Vagina (tissue), 2 donors: ENCODE data around the gene MFSD2A. TPM values are rescaled to one million over a fixed set of nuclear protein-coding genes. Genes with fewer than 3 reads are reported as not detected.

Experiments used
- DNase-seq, 2 donors: peaks; one replicate each; pipeline ENCODE4 v3.0.0-alpha.2; 2017; ENCODE audit errors: extremely low spot score in 2 of 2
- H3K27ac ChIP-seq: fragments of 200-600 bp; sonication (generic); one replicate; pipeline ENCODE4 v1.5.1; 2019
- H3K27me3 ChIP-seq: fragments of 200-600 bp; sonication (generic); one replicate; pipeline ENCODE4 v1.5.1; 2019
- H3K36me3 ChIP-seq, 2 donors: fragments of 200-600 bp; sonication (generic); one replicate each; pipeline ENCODE4 v1.5.1; 2017 to 2019
- H3K4me1 ChIP-seq: fragments of 200-600 bp; sonication (generic); one replicate; pipeline ENCODE4 v1.5.1; 2019
- H3K4me3 ChIP-seq, 2 donors: fragments of 200-600 bp; sonication (generic); 1 replicate in 1 of 2; 2 replicates in 1 of 2; pipeline ENCODE4 v1.5.1; 2016 to 2019
- H3K9me3 ChIP-seq: fragments of 200-600 bp; sonication (generic); one replicate; pipeline ENCODE4 v1.5.1; 2019
- CTCF ChIP-seq, 3 experiments: fragments of 450-650 bp in 2 of 3; fragments of 200-600 bp in 1 of 3; sonication (generic) in 1 of 3; IDR thresholded peaks; one replicate each; pipeline ENCODE4 v1.5.1; 2017 to 2019; ENCODE audit warnings: antibody characterized with exemption in 3 of 3, mild to moderate bottlenecking in 2 of 3, moderate library complexity in 2 of 3
- POLR2A ChIP-seq, 2 donors: fragments of 450-650 bp; IDR thresholded peaks; one replicate each; pipeline ENCODE4 v1.6.1; 2017; ENCODE audit warnings: antibody characterized with exemption in 2 of 2, mild to moderate bottlenecking in 2 of 2, moderate library complexity in 2 of 2
- POLR2AphosphoS5 ChIP-seq, 2 donors: sonication (generic); formaldehyde crosslinking; IDR thresholded peaks; one replicate each; pipeline ENCODE4 v1.9.0; 2017; ENCODE audit warnings: antibody characterized with exemption in 2 of 2, mild to moderate bottlenecking in 2 of 2, low read depth in 1 of 2; ENCODE audit not compliant: insufficient read depth in 1 of 2
- intact Hi-C: fragments of 100-400 bp; cut with DNase I; formaldehyde crosslinking; loops from one replicate; pipeline ENCODE4 v1.15.1; 2023
- total RNA-seq: library from RNA; depleted of rRNA; stranded (reverse); fragments of >200 nt; gene quantifications from one replicate; pipeline ENCODE4 v1.2.3, GENCODE V29; 2016

Gene MFSD2A
- total RNA-seq, 1 donor from 2014 or later, result 56.0 TPM

DNA sequence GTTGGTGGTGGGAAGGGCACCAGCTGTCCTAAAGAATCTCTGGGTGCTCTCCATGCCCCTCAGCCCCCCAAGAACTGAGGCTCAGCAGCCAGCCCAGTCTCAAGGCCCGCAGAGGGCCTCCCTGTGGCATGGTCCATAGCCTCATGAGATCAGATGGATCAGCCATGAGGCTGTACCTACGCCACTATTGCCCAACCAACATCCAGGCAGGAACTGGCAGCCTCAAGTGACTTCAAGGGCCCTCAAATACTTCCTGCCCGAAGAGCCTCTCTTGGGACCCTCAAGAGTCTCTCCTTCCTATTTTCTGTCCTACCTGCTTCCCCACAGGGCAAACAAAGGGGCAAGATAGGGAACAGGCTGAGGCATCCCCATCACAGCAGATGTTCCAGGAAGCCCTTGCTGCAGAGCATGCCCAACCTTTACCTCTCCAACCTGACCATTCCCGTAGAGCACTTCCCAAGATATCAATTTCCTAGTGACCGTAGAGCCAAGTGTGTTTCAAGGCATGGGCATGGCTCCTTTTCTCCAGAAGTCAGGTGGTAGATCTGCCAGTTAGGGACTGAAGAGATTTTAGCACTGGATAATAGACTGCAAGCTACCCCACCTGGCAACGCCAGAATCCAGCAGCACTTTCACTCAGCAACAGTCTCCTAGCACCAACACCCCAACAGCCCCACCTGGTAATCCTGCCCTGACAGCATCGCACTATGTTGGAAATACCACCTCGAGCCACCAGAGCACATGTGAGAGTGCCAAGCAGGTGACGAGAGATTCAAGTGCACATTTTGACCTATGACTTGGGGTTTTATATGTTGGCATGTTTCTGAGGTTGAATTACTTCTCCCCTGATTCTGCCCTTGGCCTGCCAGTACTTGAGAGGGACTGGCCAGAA is 13.7 kb upstream of the MFSD2A start:
- H3K36me3 ChIP-seq, result no peaks in the 10 kb centered on the region
- H3K27ac ChIP-seq, result no peak overlapping the region
- DNase-seq, result no peak
- no peak overlapping the region for H3K4me3 ChIP-seq
- H3K27me3 ChIP-seq, result no peaks in the 10 kb centered on the region
- H3K4me1 ChIP-seq, result peaks cover 23% of the 10 kb centered on the region
- intact Hi-C loops, result no loop called here
- no peaks in the 10 kb centered on the region for H3K9me3 ChIP-seq
- no peak for TF ChIP-seq POLR2AphosphoS5 (IDR thresholded peaks at IDR 0.05; ENCODE audit: insufficient read depth in 1 of 2, low read depth in 1 of 2)
- no peak for TF ChIP-seq CTCF (IDR thresholded peaks at IDR 0.05)
- TF ChIP-seq POLR2A (IDR thresholded peaks at IDR 0.05), result no peak

DNA sequence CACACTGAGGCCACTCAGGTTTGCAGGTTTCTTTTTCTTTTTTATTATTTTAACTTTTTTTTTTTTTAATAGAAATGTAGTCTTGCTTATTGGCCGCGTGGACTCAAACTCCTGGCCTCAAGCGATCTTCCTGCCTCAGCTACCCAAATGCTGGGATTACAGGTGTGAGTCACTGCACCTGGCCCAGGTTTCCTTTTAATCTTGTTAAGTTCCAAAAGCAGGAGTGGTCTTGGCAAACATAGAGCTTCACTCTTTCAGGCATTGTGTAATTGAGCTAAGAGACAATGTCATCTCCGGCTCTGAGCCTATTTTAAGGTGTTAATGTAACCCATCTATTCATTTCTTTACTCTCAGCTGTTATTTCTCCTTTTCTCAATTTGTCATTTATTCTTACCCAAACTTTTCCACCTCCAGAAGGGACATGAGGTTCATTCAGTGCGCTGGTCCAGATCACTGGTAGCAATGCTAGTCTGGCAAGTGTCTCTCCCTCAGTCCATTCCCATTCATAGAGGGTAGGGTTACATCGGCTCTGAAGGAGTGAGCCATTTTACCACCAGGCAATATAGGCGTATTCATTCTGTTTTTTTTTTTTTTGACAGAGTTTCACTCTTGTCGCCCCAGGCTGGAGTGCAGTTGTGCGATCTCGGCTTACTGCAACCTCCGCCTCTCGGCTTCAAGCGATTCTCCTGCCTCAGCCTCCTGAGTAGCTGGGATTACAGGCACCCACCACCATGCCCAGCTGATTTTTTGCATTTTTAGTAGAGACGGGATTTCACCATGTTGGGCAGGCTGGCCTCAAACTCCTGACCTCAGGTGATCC is 11.3 kb upstream of the MFSD2A start:
- Histone ChIP-seq H3K9me3 (no peaks in the 10 kb centered on the region), H3K36me3 (no peaks in the 10 kb centered on the region), H3K4me1 (peaks cover 19% of the 10 kb centered on the region), H3K27me3 (no peaks in the 10 kb centered on the region), H3K27ac (no peak overlapping the region), H3K4me3 (no peak overlapping the region)
- no peak for DNase-seq
- intact Hi-C loops, result no loop called here
- TF ChIP-seq CTCF (IDR thresholded peaks at IDR 0.05) (no peak), POLR2AphosphoS5 (IDR thresholded peaks at IDR 0.05; ENCODE audit: insufficient read depth in 1 of 2, low read depth in 1 of 2) (peak in 1 of 2 donors; percentile 42)

DNA sequence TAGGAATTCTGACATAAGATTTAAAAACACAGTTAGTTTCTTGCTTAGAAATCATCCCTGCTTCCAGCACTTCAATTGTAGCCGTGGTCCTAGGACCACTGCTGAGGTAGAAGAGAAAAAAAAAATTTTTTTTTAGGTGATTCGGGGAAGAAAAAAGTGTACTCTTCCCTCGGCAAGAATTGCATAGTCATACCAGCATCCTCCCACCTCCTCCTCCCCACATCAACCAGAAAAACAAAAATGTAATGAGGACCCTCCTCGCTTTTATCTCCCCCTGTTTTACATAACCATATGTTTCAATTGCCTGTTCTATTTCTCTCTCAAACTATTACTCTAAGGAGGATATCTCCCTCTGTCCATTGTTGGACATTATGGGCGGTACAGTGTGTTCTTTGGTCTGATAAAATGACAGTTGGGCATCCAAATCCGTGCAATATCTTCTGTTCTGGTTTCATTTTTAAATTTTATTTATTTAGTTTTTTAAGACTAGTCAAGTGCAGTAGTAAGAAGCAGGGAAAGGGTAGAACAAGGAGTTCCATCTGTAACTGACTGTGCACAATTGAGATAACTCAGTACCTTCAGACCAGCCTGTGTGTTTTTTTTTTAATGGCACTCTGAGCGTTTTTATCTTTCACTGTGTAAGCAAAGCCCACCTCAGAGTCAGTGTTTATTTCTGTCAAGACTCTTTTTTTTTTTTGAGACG is 10.4 kb upstream of the MFSD2A start:
- intact Hi-C loops, result no loop called here
- Histone ChIP-seq H3K36me3 (no peaks in the 10 kb centered on the region), H3K27me3 (no peaks in the 10 kb centered on the region), H3K4me3 (no peak overlapping the region), H3K9me3 (no peaks in the 10 kb centered on the region), H3K4me1 (peaks cover 19% of the 10 kb centered on the region), H3K27ac (no peak overlapping the region)
- TF ChIP-seq CTCF (IDR thresholded peaks at IDR 0.05) (no peak), POLR2AphosphoS5 (IDR thresholded peaks at IDR 0.05; ENCODE audit: insufficient read depth in 1 of 2, low read depth in 1 of 2) (no peak), POLR2A (IDR thresholded peaks at IDR 0.05) (no peak)
- DNase-seq, result no peak

GRCh38 chr1:39946216-39946615 is 8.7 kb upstream of the MFSD2A start:
- no peak overlapping the region for H3K27ac ChIP-seq
- intact Hi-C loops, result no loop called here
- no peak for TF ChIP-seq POLR2A (IDR thresholded peaks at IDR 0.05)
- no peak for TF ChIP-seq POLR2AphosphoS5 (IDR thresholded peaks at IDR 0.05; ENCODE audit: insufficient read depth in 1 of 2, low read depth in 1 of 2)
- no peak for TF ChIP-seq CTCF (IDR thresholded peaks at IDR 0.05)
- H3K9me3 ChIP-seq, result no peaks in the 10 kb centered on the region
- no peak for DNase-seq
- H3K36me3 ChIP-seq, result no peaks in the 10 kb centered on the region
- H3K4me1 ChIP-seq, result peaks cover 5% of the 10 kb centered on the region
- H3K27me3 ChIP-seq, result no peaks in the 10 kb centered on the region
- no peak overlapping the region for H3K4me3 ChIP-seq
